Measurements from ENCODE around the gene KRTAP10-1. TPM values are rescaled to one million over a fixed set of nuclear protein-coding genes. Genes with fewer than 3 reads are reported as not detected.
A peak's percentile ranks its signal among the peaks of the same experiment; 100 is the strongest.

The KRTAP10-1 gene
- total RNA-seq, 2 donors from 2014 or later = not detected

GRCh38 chr21:44517175-44517899, 22.7 kb downstream of the KRTAP10-1 start:
- DNase-seq (peak in 1 of 2 donors; percentile 15), ATAC-seq (replicated peaks in 1 of 2) (peak; percentile 26 to 64)
- H3K4me1 Mint-ChIP-seq (ENCODE audit: low read depth) = no peaks in the 10 kb centered on the region
- H3K27me3 Mint-ChIP-seq (ENCODE audit: low read depth) = no peaks in the 10 kb centered on the region
- no peaks in the 10 kb centered on the region for H3K36me3 Mint-ChIP-seq (ENCODE audit: insufficient read depth in 2 of 2)
- peak overlapping the region in 1 of 2 donors; percentile 4 for H3K4me3 Mint-ChIP-seq
- H3K9me3 Mint-ChIP-seq = no peaks in the 10 kb centered on the region
- H3K27ac Mint-ChIP-seq = no peak overlapping the region

GRCh38 chr21:44516828-44517174, 23.2 kb downstream of the KRTAP10-1 start:
- Mint-ChIP-seq H3K9me3 (no peaks in the 10 kb centered on the region), H3K27ac (no peak overlapping the region), H3K36me3 (ENCODE audit: insufficient read depth in 2 of 2) (no peaks in the 10 kb centered on the region), H3K4me3 (no peak overlapping the region), H3K4me1 (ENCODE audit: low read depth) (no peaks in the 10 kb centered on the region), H3K27me3 (ENCODE audit: low read depth) (no peaks in the 10 kb centered on the region)
- DNase-seq = no peak
- ATAC-seq (replicated peaks in 1 of 2) = no peak

- no peak overlapping the region for H3K27ac Mint-ChIP-seq
- H3K27me3 Mint-ChIP-seq (ENCODE audit: low read depth) = no peaks in the 10 kb centered on the region
- H3K9me3 Mint-ChIP-seq = no peaks in the 10 kb centered on the region
- H3K4me3 Mint-ChIP-seq = no peak overlapping the region
- ATAC-seq (replicated peaks in 1 of 2) (no peak), DNase-seq (no peak)
- H3K36me3 Mint-ChIP-seq (ENCODE audit: insufficient read depth in 2 of 2) = no peaks in the 10 kb centered on the region
- no peaks in the 10 kb centered on the region for H3K4me1 Mint-ChIP-seq (ENCODE audit: low read depth)
These were observed 23.7 kb downstream of the KRTAP10-1 start for GRCh38 chr21:44516342-44516741.

- H3K27me3 Mint-ChIP-seq (ENCODE audit: low read depth) = no peaks in the 10 kb centered on the region
- ATAC-seq (replicated peaks in 1 of 2) = no peak
These were observed 24.4 kb downstream of the KRTAP10-1 start for GRCh38 chr21:44515359-44516165.

GRCh38 chr21:44514746-44515358, 25.1 kb downstream of the KRTAP10-1 start:
- Mint-ChIP-seq H3K27me3 (ENCODE audit: low read depth) (no peaks in the 10 kb centered on the region), H3K36me3 (ENCODE audit: insufficient read depth in 2 of 2) (no peaks in the 10 kb centered on the region), H3K27ac (no peak overlapping the region), H3K4me1 (ENCODE audit: low read depth) (no peaks in the 10 kb centered on the region), H3K9me3 (no peaks in the 10 kb centered on the region), H3K4me3 (no peak overlapping the region)
- no peak for DNase-seq
- no peak for ATAC-seq (replicated peaks in 1 of 2)

More at GRCh38 chr21:44515359-44516165, 24.4 kb downstream of the KRTAP10-1 start:
- H3K9me3 Mint-ChIP-seq = no peaks in the 10 kb centered on the region
- DNase-seq = no peak
- no peak overlapping the region for H3K4me3 Mint-ChIP-seq
- H3K36me3 Mint-ChIP-seq (ENCODE audit: insufficient read depth in 2 of 2) = no peaks in the 10 kb centered on the region
- no peak overlapping the region for H3K27ac Mint-ChIP-seq
- no peaks in the 10 kb centered on the region for H3K4me1 Mint-ChIP-seq (ENCODE audit: low read depth)

DNA sequence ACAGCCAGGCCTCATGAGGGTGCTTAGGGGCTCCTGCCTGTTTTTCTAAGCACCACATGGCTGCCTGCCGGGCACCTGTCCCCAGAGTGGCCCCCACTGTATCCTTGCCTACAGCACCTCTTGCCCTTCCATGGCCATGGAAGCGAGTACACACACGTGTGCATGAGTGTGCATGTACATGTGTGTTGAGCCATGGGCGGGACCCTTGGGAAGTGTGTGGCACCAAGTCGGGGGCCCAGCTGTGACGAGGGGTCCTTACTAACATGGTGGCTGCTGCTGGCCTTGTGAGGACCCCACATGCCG, 25.8 kb downstream of the KRTAP10-1 start:
- no peaks in the 10 kb centered on the region for H3K4me1 Mint-ChIP-seq (ENCODE audit: low read depth)
- DNase-seq = no peak
- H3K4me3 Mint-ChIP-seq = no peak overlapping the region
- ATAC-seq (replicated peaks in 1 of 2) = no peak
- no peaks in the 10 kb centered on the region for H3K36me3 Mint-ChIP-seq (ENCODE audit: insufficient read depth in 2 of 2)
- H3K9me3 Mint-ChIP-seq = no peaks in the 10 kb centered on the region
- no peak overlapping the region for H3K27ac Mint-ChIP-seq
- no peaks in the 10 kb centered on the region for H3K27me3 Mint-ChIP-seq (ENCODE audit: low read depth)

GRCh38 chr21:44513389-44514217, 26.4 kb downstream of the KRTAP10-1 start:
- H3K36me3 Mint-ChIP-seq (ENCODE audit: insufficient read depth in 2 of 2) = no peaks in the 10 kb centered on the region
- H3K4me1 Mint-ChIP-seq (ENCODE audit: low read depth) = no peaks in the 10 kb centered on the region
- DNase-seq (no peak), ATAC-seq (replicated peaks in 1 of 2) (no peak)
- no peak overlapping the region for H3K27ac Mint-ChIP-seq
- H3K9me3 Mint-ChIP-seq = no peaks in the 10 kb centered on the region
- no peak overlapping the region for H3K4me3 Mint-ChIP-seq
- H3K27me3 Mint-ChIP-seq (ENCODE audit: low read depth) = no peaks in the 10 kb centered on the region

GRCh38 chr21:44512496-44513388, 27.3 kb downstream of the KRTAP10-1 start:
- no peak overlapping the region for H3K4me3 Mint-ChIP-seq
- H3K36me3 Mint-ChIP-seq (ENCODE audit: insufficient read depth in 2 of 2) = no peaks in the 10 kb centered on the region
- H3K4me1 Mint-ChIP-seq (ENCODE audit: low read depth) = no peaks in the 10 kb centered on the region
- no peaks in the 10 kb centered on the region for H3K9me3 Mint-ChIP-seq
- ATAC-seq (replicated peaks in 1 of 2) (no peak), DNase-seq (no peak)
- no peak overlapping the region for H3K27ac Mint-ChIP-seq
- no peaks in the 10 kb centered on the region for H3K27me3 Mint-ChIP-seq (ENCODE audit: low read depth)

DNA sequence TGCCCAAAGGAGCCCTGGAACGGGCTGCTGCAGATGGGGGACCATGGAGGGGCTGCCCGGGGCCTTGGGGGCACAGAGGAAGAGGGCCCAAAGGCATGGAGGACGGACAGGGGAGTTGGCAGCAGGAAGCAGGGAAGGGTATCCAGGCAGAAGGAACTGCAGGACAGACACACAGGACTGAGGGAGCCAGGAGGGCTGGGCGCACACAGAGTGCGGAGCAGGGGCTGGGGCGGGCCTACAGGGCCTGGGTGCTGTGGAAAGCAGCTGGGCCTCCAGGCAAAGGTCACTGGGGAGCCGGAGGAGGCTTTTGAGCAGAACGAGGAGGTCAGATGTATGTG, 28.1 kb downstream of the KRTAP10-1 start:
- ATAC-seq (replicated peaks in 1 of 2) = no peak
- DNase-seq = no peak
- H3K9me3 Mint-ChIP-seq = no peaks in the 10 kb centered on the region
- H3K27ac Mint-ChIP-seq = no peak overlapping the region
- no peaks in the 10 kb centered on the region for H3K27me3 Mint-ChIP-seq (ENCODE audit: low read depth)
- no peaks in the 10 kb centered on the region for H3K36me3 Mint-ChIP-seq (ENCODE audit: insufficient read depth in 2 of 2)
- H3K4me1 Mint-ChIP-seq (ENCODE audit: low read depth) = no peaks in the 10 kb centered on the region
- no peak overlapping the region for H3K4me3 Mint-ChIP-seq

DNA sequence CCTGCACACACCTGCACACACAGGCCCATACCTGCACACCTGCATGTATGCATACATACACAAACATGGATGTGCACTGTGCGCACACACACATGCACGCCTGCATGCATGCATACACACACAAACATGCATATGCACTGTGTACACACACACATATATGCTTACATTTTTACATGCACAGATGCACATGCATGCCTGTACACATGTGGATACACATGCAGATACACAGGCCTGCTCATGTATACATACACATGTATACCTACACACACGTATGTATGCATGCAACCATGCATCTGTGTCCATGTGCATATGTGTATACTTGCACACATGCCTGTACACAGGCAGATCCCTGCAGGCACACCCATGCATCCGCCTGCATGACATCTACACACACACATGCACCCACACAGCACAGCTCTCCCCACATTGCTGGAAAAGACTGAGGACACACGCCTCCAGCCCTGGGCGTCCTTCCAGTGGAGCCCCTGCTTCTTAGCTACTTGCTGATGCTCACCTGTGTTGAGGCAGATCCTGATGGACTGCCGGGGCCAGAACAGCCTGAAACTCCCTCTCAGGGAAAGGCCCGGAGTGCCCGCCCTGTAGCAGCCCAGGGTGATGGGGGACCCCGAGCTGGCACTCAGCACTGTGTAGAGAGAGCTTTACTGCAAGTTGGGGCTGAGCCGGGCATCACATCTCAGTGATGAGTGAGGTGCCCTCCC, 28.6 kb downstream of the KRTAP10-1 start:
- ATAC-seq (replicated peaks in 1 of 2) (no peak), DNase-seq (no peak)
- Mint-ChIP-seq H3K4me3 (peak overlapping the region in 1 of 2 donors; percentile 32), H3K27me3 (ENCODE audit: low read depth) (no peaks in the 10 kb centered on the region), H3K4me1 (ENCODE audit: low read depth) (no peaks in the 10 kb centered on the region), H3K9me3 (no peaks in the 10 kb centered on the region), H3K36me3 (ENCODE audit: insufficient read depth in 2 of 2) (no peaks in the 10 kb centered on the region), H3K27ac (no peak overlapping the region)

- H3K4me1 Mint-ChIP-seq (ENCODE audit: low read depth) = no peaks in the 10 kb centered on the region
- H3K9me3 Mint-ChIP-seq = no peaks in the 10 kb centered on the region
- no peak overlapping the region for H3K27ac Mint-ChIP-seq
- ATAC-seq (replicated peaks in 1 of 2) = peak; percentile 85 to 92
- no peaks in the 10 kb centered on the region for H3K27me3 Mint-ChIP-seq (ENCODE audit: low read depth)
- H3K4me3 Mint-ChIP-seq = peak overlapping the region; percentile 47 to 64
- peak; percentile 78 to 90 for DNase-seq
- no peaks in the 10 kb centered on the region for H3K36me3 Mint-ChIP-seq (ENCODE audit: insufficient read depth in 2 of 2)
These were observed 29.3 kb downstream of the KRTAP10-1 start for GRCh38 chr21:44510508-44511218.
